Fibroblast of skin of back (primary cell): ENCODE data around the gene KRT37. TPM values are rescaled to one million over a fixed set of nuclear protein-coding genes. Genes with fewer than 3 reads are reported as not detected.

Source experiments
- DNase-seq: peaks from one replicate; pipeline ENCODE4 v3.0.0-alpha.2; 2013
- polyA plus RNA-seq, 2 experiments: library from polyadenylated mRNA; unstranded; fragments of 120-200 nt; gene quantifications; one replicate each; pipeline ENCODE4 v1.2.1, GENCODE V29; 2013; ENCODE audit not compliant: insufficient read length in 2 of 2

The KRT37 gene
- not detected for polyA plus RNA-seq (2013, experiment 1 of 2; ENCODE audit: insufficient read length)
- not detected for polyA plus RNA-seq (2013, experiment 2 of 2; ENCODE audit: insufficient read length)

DNA sequence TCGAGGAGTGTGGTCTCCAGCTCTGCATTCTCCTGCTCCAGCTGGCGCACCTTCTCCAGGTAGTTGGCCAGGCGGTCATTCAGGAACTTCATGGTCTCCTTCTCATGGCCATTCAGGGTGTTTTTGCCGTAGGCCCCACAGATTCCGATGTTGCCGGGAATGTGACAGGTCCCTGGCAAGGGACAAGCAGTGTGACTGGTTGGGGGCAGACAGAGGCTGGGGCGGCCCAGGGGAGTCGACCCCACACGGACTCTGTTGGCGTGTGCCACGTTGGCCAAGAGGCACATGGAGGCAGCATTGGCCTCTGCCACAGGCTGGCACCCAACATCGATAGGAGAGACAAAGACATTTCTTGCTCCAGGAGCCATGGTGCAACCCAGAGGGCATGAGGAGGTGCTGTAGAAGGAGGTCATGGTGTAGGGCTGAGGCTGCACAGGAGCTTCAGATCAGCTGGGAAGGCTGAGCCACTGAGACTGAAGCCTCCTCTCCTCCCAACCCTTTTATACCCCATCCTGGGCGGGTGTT is at the start of gene KRT37:
TSS of gene KRT37 (minus strand) at position 475 of the 525 bp plus-strand sequence. CDS start at position 413, 62 bp downstream.
- no peak for DNase-seq

DNA sequence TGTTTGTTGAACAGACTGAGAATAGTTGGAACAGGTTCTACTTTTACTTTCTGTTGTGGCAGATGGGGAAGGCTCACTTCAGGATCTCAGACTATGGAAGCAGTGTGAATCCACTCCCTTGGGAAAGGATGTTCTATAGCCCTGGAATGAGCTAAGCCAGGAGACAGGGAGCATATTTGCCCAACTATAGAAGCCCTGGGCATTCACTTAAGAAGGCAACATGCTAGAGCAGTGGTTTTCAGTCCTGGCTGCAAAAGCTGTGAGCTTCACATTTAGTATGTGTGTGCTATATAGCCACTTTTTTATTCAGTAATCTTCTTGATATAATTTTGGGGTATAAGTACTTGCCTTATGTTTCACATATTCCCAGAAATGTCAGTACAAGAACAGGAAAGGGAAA is 44.0 kb upstream of the KRT37 start:
- DNase-seq, result no peak

- no peak for DNase-seq
These were observed 43.2 kb upstream of the KRT37 start for GRCh38 chr17:41467561-41467960.

GRCh38 chr17:41466988-41467387 is 42.6 kb upstream of the KRT37 start, which contains the start of gene KRT32:
TSS of gene KRT32 (minus strand) at chr17:41467386. CDS start at chr17:41467325, 61 bp downstream.
- DNase-seq, result no peak

DNA sequence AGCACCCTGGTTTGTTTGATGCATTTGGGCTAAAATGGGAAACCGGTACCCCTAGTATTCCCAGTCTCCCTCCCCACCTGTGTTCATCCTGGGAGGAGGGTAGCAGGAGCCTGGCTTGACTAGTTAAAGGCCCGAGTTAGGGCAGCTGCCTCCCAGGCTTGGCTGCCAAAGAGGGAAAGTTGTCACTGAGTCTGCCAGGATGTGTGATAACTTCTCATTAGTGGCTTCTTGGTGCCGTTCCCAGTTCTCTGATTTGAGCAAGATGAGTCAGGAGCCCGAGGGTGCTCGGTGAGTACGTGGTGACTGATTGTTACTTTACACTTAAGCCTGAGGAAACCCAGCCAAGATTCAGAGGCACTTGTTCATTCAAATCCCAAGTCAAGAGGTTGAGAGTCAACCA is 40.3 kb upstream of the KRT37 start:
- DNase-seq, result peak; percentile 94

GRCh38 chr17:41464173-41464572 is 39.8 kb upstream of the KRT37 start:
- DNase-seq, result no peak

DNA sequence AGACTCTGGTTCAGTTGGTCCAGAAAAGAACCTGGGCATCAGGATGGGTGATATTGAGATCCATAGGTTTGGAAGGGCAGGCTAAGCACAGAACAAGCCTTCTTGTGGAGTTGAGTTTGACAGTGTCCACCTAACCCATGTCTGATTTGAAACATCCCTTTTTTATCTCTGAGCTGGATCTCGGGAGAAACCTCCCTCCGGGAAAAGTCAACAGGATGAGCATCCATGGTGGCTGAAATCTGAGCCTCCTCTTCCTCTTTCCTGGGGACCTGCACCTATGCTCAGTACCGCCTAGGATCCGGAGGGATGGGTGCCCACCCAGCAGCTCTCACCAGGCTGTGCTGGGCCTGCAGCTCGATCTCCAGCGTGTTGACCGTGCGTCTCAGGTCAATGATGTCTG is 39.4 kb upstream of the KRT37 start:
- DNase-seq, result no peak

- DNase-seq, result no peak
These were observed 38.3 kb upstream of the KRT37 start for GRCh38 chr17:41462705-41463104.

DNA sequence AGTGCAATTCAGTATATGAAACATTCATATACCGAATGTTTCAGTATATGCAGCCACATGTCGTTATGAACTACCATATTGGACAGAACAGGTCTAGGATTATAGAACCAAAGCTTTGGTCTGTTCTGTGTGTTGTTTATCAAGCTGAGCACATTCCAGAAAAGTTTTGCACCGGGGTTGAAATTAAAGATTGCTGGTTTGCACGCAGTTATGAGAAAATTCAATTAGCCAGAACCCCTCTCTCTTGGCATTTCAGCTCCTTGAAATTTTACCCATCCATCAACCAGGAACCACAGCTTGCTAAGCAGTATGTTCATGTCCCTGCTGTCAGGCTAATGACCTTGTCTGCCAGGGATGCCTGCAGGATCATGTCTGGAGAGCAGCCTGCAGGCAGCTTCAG is 33.3 kb upstream of the KRT37 start:
- no peak for DNase-seq

GRCh38 chr17:41456204-41456603 is 31.8 kb upstream of the KRT37 start:
- no peak for DNase-seq

- DNase-seq, result peak; percentile 7
These were observed 30.9 kb upstream of the KRT37 start for GRCh38 chr17:41455236-41455635.

DNA sequence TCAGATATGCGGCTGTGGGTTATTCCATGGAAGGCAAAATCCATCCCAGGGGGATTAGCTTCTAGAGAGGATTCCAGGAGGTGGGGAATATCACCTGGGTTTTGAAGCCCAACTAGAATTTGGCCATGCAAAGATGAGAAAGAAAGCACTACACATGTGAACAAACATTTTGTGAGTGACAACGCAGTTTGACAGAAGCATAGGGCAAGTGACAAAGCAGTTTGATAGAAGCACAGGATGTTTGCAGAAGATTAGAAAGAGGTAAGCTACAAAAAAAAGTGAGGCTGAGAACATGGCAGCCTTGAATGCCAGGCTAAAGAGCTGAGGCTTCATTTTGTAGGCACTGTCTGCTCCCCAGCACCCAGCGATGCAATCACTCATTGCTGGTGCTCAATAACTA is 28.7 kb upstream of the KRT37 start:
- DNase-seq, result no peak

- no peak for DNase-seq
These were observed 27.9 kb upstream of the KRT37 start for GRCh38 chr17:41452281-41452680.

GRCh38 chr17:41451154-41451728 is 26.9 kb upstream of the KRT37 start:
- DNase-seq, result peak; percentile 73

DNA sequence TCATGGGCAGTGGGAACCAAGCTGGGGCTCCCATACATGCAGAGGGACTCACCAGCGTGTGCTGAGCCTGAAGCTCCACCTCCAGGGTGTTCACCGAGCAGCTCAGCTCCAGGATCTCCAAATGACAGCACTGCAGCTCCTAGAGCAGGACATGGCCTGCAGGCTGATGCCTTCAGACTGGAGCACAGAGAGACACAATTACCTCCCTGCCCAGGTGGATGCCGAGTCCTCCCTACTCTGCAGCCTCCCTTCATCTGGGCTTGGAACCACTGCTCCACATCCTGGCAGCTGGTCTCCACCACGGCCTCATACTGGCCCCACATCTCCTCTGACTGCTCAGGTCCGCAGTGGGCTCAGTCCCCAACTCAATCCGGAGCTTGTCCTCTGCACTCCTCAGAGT is 24.6 kb upstream of the KRT37 start:
- no peak for DNase-seq

GRCh38 chr17:41448506-41448905 is 24.1 kb upstream of the KRT37 start:
- DNase-seq, result no peak

GRCh38 chr17:41446806-41447205 is 22.4 kb upstream of the KRT37 start:
- DNase-seq, result peak; percentile 82

DNA sequence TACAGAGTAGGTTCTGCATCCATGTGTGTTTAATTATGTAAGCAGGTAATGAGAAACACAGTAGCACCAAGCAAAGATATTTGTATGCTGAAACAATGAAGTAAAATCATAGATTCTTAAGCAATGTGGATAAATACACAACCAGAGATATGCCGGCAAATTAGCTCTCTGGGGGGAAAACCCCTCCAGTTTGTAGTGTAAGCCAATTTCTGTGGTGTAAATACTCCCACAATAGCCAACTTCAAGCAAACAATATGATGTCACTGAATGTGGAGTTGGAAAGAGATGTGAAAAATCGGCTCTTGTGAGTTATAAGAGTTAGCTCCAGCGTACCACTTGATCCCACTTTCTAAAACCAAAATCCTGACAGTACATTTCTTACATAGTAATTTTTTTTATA is 20.3 kb upstream of the KRT37 start:
- DNase-seq, result no peak

DNA sequence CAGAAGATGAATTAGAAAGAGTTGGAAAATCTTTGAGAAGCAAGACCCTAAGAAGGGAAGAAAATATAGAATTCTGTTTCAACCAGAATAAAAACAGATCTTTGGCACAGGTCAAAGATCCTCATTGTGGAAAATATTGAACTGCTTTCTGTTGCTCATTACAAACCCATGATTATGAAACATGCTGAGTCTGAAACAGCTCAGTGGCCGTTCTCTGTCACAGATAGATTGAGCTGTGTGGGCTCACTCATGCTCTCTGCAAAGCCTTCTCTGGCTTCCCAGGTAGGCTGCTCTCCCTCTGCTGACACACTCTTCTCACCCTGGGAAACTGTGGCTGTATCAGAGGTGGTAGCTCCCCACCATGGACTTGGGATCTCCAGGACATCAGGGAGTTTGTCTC is 19.8 kb upstream of the KRT37 start:
- DNase-seq, result no peak

- DNase-seq, result peak; percentile 71
These were observed 18.4 kb upstream of the KRT37 start for GRCh38 chr17:41442739-41443138.

DNA sequence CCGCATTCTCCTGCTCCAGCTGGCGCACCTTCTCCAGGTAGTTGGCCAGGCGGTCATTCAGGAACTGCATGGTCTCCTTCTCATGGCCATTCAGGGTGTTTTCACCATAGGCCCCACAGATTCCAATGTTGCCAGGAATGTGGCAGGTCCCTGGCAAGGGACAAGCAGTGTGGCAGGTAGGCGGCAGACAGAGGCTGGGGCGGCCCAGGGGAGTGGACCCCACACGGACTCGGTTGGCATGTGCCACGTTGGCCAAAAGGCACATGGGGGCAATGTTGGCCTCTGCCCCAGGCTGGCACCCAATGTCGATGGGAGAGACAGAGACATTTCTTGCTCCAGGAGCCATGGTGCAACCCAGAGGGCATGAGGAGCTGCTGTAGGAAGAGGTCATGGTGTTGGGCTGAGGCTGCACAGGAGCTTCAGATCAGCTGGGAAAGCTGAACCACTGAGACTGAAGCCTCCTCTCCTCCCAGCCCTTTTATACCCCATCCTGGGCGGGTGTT is 16.2 kb upstream of the KRT37 start, which contains the start of gene KRT38:
TSS of gene KRT38 (minus strand) at position 453 of the 503 bp plus-strand sequence. CDS start at position 391, 62 bp downstream.
- no peak for DNase-seq

DNA sequence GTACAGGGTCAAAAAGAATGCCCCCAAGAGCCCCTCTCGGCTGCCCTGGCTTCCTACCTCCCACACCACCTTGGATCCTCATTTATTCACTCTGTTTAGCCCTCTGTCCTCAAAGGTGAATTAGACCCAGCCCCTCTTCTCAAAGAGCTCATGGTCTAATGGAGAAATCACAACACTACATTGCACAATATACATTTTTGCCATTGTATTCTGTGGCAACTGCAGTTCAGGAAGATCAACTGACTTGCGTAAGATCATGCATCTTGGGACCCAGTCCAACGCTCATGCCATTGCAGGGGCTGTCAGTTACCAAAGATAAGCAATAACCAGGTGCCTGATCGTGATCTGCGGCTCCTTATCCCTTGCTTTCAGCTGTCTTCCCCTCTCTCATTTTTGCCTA is 15.0 kb upstream of the KRT37 start:
- DNase-seq, result no peak

- no peak for DNase-seq
These were observed 13.4 kb upstream of the KRT37 start for GRCh38 chr17:41437769-41438168.

- DNase-seq, result no peak
These were observed 12.9 kb upstream of the KRT37 start for GRCh38 chr17:41437254-41437653.
